ENCODE data around the gene ATF6. TPM values are rescaled to one million over a fixed set of nuclear protein-coding genes. Genes with fewer than 3 reads are reported as not detected.
"Not testable (repeated sequence)": the region's sequence is repeated elsewhere in the genome, so short reads cannot be mapped to it uniquely, and the experiment has no call there.

ATF6 gene
- total RNA-seq, 1 donor from 2014 or later = 21.7 TPM

DNA sequence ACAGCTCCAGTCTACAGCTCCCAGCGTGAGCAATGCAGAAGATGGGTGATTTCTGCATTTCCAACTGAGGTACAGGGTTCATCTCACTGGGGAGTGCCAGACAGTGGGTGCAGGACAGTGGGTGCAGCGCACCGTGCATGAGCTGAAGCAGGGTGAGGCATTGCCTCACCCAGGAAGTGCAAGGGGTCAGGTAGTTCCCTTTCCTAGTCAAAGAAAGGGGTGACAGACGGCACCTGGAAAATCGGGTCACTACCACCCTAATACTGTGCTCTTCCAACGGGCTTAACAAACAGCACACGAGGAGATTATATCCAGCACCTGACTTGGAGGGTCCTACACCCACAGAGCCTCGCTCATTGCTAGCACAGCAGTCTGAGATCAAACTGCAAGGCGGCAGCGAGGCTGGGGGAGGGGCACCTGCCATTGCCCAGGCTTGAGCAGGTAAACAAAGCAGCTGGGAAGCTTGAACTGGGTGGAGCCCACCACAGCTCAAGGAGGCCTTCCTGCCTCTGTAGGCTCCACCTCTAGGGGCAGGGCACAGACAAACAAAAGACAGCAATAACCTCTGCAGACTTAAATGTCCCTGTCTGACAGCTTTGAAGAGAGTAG, 66.3 kb downstream of the ATF6 start:
- DNase-seq (ENCODE audit: low spot score) = not testable (repeated sequence)

GRCh38 chr1:161834967-161835550, 68.9 kb downstream of the ATF6 start:
- no peak for DNase-seq (ENCODE audit: low spot score)

- no peak for DNase-seq (ENCODE audit: low spot score)
Observed at GRCh38 chr1:161836018-161836417, 69.9 kb downstream of the ATF6 start.

- no peak for DNase-seq (ENCODE audit: low spot score)
Observed at GRCh38 chr1:161838362-161838761, 72.2 kb downstream of the ATF6 start.

DNA sequence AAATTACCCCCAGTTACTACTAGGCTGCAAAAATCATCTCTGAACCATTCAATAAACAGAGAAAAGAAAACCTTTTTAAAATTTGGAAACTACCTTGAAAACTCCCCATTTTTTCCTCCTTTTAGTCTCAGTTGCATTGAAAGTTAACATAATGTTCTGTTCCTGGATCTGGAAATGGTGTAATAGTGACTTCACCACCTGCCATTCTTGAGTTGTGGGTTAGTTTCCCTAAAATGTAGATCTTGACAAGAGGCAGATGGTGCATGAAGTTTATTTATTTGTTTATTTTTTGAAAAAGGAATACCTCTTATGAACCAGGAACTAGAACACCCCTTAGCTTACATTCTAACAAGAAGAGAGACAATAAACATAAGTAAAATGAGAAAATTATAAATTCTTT, 72.8 kb downstream of the ATF6 start:
- no peak for DNase-seq (ENCODE audit: low spot score)

GRCh38 chr1:161839591-161839990, 73.5 kb downstream of the ATF6 start:
- DNase-seq (ENCODE audit: low spot score) = no peak

DNA sequence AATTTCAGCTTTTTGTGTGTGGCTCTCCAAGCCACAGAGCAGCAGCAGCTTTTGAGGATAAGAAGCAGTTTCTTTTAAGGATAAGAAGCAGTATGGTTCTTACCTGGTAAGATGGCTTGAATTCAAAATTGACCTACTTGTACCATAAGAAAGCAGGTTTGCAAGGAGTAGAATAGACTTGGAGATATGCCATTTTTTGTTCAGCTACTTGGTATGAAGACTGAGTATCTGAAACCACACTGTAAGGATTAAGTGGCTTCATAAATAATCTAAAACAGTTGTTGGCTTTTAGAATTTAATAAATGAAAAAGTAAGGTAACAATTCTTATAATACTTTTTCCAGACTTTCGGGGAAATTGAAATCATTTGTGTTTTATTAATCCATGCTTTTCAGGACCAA, 74.2 kb downstream of the ATF6 start:
- no peak for DNase-seq (ENCODE audit: low spot score)

GRCh38 chr1:161843156-161843555, 77.0 kb downstream of the ATF6 start:
- DNase-seq (ENCODE audit: low spot score) = no peak

DNA sequence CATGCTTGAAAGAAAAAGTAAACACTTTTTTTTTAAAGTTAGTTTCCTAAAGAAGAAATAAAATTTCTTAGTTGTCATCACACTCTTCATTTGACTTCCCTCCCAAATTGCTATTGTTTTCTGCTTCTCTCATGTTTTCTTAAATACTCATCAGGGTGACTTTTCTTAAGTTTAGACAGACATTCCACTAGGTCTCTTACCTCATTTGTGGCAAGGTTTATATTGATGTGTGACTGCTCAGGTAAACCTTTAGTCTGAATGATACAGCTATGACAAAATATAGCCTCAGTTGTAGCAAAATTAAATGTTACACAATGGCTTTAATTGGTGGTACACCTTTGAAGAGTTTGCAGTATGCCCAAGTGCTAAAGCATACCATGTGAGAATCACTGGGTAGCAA, 78.6 kb downstream of the ATF6 start:
- DNase-seq (ENCODE audit: low spot score) = no peak

DNA sequence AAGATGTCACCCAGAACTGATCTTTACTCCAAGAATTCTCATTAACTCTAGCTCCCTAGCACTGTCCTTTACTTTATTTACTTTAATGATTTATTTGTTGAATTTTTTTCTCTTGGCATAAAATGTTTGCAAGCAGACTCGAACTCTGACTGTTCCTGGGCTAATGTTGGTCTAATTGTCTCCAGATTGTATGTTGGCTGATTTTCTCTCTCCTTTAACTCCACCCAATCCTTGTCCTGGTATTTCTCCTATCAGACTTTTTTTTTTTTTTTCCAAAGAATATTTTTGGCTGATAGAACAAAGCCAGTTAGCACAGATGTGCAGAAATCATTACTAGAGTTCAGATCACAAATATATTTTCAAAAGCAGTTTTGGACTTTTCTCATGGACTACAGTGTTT, 82.6 kb downstream of the ATF6 start:
- peak; percentile 25 for DNase-seq (ENCODE audit: low spot score)

GRCh38 chr1:161849518-161849917, 83.4 kb downstream of the ATF6 start:
- no peak for DNase-seq (ENCODE audit: low spot score)

GRCh38 chr1:161855260-161855659, 89.1 kb downstream of the ATF6 start:
- DNase-seq (ENCODE audit: low spot score) = no peak

DNA sequence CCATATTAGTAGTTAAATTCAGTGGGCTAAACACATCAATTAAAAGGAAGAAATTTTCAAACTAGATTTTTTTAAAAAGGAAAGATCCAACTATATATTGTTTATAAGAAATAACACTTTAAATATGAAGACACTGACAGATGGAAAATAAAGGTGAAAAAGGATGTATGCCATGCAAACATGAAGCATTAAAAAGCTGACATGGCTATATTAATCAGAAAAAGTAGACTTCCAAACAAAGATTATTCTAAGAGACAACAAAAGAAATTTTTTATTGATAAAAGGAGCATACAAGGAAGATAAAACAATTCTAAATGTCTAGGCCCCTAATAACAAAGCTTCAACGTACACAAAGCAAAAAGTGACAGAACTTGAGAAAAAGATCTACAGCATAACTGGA, 92.2 kb downstream of the ATF6 start:
- no peak for DNase-seq (ENCODE audit: low spot score)

DNA sequence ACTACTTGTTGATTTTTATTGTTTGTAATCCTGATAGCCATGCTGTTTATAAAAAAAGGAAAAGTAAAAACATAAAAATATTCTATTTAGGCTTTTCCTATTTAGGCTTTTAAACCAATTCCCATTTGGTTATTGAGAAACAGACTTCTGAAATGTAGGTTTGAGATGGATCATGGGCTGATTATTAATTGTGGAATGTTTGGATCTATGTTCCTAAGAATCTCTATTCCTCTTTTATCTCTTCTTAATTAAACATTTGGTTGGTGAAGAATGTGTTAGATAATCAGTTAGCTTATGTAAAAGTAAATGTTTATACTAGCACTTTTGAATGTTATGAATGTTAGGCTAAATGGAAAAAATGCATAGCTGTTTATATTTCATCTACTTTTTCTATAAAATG, 97.4 kb downstream of the ATF6 start:
- no peak for DNase-seq (ENCODE audit: low spot score)

GRCh38 chr1:161864577-161864976, 98.5 kb downstream of the ATF6 start:
- peak; percentile 56 for DNase-seq (ENCODE audit: low spot score)

GRCh38 chr1:161866241-161866640, 100.1 kb downstream of the ATF6 start:
- DNase-seq (ENCODE audit: low spot score) = no peak

GRCh38 chr1:161868832-161869231, 102.7 kb downstream of the ATF6 start:
- DNase-seq (ENCODE audit: low spot score) = no peak

DNA sequence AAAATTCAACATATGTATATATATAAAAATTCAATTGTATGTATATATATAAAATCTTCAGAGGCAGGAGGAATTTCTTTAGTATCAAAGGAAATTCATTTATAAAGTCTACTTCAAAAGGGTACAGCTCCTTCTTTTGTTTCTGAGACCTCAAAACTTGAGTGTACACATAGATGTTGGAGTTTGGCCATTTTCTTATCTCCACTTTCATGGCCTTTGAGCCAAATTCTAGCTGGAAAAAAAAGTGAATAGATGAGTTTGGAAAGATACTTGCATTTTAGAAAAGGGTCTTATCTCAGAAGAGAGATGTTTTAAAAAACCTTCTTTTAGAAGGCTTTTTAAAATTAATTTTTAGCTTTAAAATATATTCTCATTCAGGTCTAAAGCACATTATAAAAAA, 103.2 kb downstream of the ATF6 start:
- DNase-seq (ENCODE audit: low spot score) = peak; percentile 51

DNA sequence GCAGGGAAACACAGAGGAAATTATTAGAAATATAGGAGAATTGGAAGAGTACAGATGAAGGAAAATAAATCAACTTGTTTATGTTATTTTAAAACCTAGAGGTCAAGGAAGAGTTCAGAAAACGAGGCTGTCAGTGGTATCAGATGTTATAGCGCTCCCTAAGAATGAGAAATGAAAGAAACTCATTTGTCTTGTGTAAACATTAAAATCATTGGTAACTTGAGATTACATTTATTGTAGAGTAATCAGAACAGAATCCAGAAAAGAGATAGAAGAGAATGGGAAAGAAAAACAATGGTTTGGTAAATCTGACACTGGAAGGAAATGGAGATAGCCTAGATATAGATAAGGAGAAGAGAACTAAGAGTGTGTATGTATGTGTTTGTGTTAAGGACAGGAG, 106.4 kb downstream of the ATF6 start:
- DNase-seq (ENCODE audit: low spot score) = no peak

GRCh38 chr1:161879261-161879660, 113.1 kb downstream of the ATF6 start:
- DNase-seq (ENCODE audit: low spot score) = no peak

DNA sequence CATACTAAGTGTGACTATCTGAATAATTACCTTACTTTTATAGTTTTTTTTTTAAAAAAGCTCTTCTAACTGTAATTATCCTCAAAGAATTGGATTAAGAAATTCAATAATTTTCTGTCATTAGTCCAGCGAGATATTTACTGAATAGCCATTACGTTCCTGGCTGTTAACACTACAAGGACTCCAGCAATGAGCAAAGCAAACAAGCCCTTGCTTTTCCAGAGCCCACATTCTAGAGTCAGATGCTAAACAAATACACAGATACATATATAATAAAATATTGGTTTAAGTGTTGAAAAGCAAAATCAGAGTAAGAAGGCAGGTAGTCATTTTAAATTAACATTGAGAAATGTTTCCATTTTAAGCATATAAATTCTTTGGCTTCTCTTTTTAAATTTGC, 118.4 kb downstream of the ATF6 start:
- no peak for DNase-seq (ENCODE audit: low spot score)

DNA sequence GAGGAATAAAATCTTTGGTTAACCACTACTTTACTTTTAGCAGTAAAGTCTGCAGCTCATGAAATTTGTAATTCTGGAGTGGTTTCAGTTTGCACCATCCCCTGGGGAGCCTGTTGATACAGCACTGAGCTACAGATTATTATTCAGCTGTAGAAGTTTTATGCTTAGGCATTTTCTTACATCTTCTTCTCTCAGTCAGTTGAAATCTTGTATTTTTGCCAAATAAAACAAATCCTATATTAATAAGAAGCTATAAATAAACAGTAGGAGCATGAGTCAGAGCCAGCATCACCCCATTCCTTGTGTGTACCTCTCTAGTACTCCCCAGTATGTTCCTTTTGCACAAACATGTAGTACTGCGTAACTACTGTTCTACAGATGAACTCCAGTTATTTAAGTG, 118.9 kb downstream of the ATF6 start:
- DNase-seq (ENCODE audit: low spot score) = peak; percentile 79

DNA sequence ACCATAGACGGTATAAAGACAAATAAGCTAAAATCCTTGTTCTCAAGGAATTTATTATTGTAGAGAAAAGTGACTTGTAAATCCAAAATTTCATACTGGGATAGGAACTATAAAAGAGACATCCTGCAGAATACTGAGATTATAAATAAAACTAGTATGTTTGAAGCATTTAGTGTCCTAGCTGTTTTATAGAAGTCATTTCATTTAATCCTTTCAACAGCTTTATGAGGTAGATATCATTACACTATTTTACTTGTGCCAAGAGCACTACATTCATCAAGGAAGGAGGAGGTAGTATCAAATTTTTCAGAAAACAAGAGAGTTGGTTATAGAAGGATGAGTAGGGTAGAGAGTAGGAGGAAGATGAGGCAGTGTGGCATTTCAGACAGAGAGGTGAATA, 119.6 kb downstream of the ATF6 start:
- peak; percentile 38 for DNase-seq (ENCODE audit: low spot score)

DNA sequence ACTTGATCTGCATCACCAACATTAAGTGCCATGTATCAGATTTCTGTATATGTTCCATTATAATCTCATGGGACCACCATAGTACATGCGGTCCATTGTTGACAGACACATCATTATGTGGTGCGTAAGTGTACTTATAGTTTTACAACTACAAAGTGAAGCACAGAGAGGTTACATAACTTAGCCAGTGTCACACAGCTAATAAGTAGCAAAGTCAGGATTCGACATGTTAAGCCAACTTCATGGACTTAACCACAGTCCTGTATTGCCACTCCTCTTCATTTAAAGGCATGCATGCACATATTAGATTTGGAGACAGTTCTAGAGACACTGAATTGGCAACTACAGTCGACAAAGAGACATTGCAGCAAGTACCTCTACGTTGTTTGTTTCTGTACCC, 120.5 kb downstream of the ATF6 start:
- DNase-seq (ENCODE audit: low spot score) = no peak

Measured in umbilical cord (tissue), 2 donors.